GM21723 (cell line): ENCODE data around the gene DDX31.

ENCODE experiments used
- ATAC-seq: cut with Tn5 transposase; IDR thresholded peaks from one replicate; pipeline ENCODE4 v1.9.1; 2021; ENCODE audit warnings: mild to moderate bottlenecking, moderate library complexity; ENCODE audit not compliant: unreplicated experiment

Gene DDX31

DNA sequence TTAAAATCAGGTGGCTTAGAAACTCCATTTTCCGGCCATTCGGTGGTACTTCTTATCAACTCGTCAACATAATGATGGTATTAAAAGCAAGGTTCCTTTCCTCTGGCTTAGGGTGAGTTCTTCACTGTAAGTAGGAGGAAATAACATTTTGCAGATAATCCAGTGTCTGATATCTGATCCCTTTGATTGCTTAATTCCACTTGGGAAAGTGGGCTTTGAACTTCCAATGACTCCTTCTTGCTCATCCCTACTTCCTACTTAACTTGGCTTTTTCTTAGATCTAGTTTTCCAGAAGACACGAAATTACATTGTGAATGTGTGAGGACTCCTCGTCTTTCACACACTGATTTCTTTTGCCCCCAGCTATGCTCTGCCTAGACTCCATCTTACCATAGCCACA lies 31.5 kb downstream of the DDX31 start:
- no peak for ATAC-seq

DNA sequence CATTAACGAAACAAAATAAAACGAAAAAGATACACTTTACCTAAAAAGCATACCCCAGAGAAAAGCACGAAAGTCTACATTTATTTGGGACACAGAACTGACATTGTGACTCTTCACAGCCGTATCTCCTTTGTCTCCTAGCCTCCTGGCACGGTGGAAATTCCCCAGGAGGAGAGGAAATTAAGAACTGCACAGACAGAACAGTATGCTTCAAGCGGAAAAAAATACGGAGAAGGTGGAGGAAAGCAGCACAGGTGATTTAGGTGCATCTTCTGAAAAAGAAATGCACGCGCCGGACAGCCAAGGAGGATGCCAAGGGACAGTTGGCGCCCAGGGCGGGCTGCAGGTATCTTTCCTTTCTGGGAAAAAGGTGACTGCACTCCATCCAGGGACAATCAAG lies 32.0 kb downstream of the DDX31 start:
- ATAC-seq: no peak

DNA sequence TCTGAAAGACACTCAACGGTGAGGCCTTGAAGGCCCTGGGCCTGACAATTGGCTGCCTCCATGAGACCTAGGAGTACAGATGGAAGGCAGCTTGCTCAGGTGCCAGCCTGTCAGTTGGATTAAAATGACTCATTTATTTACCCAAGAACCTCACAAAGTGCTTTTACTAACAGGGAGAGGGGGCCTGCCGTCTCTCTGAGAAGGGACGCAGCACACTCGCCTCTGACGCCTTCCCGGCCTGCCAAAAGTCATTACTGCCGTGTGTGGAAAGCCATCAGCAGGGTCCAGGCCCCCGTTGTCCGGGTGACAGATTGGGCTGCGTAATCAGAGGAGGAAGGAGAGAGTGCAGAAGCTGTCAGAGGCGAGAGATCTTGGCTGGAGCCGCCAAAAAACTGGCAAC lies 32.4 kb downstream of the DDX31 start:
- no peak for ATAC-seq

DNA sequence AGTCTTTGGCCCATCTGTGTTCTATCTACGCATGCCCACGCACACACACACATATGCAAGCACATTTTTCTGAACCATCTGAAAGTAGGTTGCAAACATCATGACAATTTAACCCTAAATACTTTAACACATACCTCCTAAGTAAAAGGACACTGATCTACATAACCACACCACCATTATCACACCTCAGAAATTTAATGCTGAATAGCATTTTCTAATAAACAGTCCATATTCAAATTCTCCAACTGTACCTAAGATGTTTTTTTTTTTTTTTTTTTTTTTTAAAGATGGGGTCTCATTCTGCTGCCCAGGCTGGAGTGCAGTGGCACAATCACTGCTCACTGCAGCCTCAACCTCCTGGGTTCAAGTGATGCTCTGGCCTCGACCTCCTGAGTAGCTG lies 35.5 kb downstream of the DDX31 start:
- no peak for ATAC-seq

DNA sequence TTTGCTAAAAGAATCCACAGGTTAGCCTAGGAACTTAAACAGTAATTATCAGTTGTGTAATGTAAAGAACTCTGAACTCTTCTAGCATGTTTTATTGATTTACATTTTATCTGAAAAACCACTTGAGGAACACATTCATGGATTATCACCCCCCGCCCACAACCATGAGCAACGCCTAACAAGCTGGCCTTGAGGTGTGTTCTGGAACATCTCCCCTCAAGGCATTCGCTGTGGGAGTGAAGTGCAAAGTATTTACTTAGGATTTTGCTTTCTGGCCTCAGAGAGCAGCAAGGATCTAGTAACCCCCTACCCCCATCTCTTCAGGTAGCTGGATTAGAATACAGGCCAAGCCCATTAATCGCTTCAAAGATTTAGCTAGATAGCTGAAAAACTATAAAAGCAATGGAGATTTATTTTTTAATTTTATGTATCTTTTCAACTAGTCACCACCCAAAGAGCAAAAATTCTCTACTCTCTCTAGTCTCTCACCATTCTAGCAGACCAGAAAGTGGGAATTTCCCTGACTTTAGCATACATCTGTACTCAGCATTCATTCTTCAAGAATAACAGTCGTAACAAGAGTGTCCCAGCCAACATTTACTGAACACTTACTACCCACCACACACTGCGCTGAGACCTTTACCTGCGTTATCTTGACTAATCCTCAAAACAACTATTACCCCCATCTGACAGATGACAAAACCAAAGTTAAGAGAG lies 37.2 kb downstream of the DDX31 start:
- no peak for ATAC-seq

DNA sequence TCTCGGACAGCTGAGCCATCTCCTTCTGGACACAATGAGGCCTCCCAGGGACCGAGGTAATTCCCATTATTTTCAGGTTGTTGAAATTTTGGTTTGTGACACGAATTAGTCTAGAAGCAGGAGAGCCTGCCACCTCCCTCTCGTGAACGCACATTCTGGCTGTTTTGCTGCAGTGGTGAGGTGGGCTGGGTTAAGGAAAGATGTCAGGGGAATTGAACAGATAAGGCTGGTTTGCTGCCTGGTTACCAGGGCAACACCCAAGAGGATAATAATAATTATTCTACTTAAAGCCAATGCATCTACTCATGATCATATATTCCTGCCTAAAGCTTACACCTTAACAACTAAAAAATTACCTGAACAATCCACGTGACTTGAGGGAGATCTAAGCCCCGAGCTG lies 38.1 kb downstream of the DDX31 start:
- ATAC-seq: no peak

DNA sequence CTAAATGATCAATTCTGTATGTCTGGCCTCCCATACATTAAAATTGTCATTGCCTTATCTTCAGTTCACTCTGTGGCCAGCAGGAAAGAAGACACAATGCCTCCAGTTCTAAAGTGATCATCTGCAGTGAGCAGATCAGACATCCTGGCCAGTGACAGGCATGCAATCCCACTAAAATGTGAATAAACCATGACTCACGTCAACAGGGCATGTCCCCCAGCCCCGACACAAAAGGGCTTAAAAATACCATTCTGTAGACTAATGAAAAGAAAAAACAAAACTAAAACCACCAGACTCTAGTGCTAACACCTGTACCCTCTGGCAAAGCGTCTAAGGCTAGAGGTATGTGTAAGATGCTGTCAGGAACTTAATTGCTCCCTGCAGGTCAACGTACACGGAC lies 38.5 kb downstream of the DDX31 start:
- ATAC-seq: no peak

DNA sequence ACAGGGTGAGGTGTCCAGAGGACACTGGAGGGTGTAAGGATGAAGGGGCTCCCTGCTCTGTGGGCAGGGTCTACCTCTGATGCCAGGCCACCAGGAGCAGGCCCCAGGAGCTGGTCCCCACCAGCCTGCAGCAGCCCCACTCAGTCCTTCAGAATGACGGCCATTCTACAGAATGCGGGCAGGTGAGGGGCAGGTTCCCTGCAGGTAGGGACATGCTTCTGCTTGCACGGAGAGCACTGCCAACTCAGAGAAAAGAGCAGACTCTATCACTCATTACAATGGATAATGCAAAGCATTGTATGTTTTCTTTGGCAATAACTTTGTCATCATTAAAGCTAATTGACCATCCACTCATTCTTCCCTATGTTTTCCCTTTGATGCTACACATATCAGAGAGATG lies 39.0 kb downstream of the DDX31 start:
- ATAC-seq: no peak

DNA sequence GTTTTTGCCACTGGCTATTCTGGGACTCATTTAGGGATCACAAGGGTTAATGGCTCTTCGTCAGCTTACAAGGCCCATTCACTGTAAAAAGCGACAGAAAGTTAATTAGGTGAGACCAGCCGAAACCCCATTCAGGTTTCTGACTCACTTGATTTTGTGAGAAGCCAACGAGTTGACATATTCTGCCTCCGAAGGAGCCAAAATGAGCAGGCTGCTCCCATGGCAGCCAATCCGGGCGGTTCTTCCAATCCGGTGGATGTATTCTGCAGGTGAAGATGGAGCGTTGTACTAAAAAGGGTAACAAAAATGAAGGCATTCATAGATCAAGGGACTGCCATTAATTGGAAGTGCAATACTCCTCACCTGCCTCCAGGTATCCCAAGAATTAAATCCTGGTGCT lies 39.7 kb downstream of the DDX31 start:
- no peak for ATAC-seq

DNA sequence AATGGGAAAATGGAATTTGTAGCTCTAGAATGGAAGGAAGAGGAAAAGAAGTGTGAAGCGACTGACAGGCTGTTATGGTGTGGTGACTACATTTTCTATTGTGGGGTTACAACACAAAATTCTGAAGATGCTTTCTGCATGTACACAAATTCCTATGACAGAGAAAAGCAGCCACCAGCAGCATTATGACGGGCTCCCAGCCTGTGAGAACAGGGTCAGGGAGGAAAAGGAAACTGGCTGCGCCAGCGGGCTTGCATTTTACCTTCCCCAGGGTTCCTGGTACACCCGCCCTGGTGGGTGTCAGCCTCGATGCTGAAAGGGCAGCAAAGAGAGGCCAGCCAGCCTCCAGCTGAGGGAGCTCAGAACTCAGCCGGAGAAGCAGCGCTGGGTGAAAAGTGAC lies 41.0 kb downstream of the DDX31 start:
- no peak for ATAC-seq

DNA sequence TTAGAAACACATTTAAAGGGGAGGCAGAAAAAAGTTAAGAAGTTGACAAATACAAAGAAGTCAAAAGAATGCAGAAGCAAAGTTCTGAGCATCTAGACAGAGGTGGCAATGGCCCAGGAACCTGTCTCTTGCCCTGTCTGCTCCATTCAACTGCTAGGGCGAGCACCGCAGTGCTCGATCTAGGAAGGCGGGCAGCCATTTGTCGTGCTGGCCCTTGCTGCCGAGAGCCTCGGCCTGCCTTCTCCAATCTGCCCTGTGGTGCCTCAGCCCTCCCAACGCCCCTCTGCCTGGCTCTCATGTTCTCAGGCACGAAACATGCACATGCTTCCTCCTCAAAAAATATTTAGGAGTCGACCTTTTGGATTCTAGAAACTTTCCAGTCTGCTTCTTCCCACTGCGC lies 42.2 kb downstream of the DDX31 start:
- no peak for ATAC-seq

DNA sequence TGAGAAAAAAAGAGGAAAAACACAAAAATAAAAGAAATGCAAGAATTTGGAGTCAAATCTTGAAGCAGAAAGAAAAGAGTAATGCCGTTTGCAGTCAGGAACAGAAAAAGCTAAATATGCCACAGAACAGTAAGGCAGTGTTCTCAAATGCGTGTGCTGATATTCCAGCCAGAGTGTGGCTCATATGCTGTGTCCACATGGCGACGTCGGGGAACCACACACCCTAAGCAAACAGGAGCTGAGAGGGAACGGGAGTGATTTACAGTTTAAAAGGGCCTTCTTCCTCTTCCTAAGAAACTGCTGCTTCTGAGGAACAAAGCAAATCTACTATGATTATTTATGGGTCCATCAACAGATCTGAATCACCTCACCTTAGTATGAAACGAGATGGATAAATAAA lies 42.7 kb downstream of the DDX31 start:
- no peak for ATAC-seq

DNA sequence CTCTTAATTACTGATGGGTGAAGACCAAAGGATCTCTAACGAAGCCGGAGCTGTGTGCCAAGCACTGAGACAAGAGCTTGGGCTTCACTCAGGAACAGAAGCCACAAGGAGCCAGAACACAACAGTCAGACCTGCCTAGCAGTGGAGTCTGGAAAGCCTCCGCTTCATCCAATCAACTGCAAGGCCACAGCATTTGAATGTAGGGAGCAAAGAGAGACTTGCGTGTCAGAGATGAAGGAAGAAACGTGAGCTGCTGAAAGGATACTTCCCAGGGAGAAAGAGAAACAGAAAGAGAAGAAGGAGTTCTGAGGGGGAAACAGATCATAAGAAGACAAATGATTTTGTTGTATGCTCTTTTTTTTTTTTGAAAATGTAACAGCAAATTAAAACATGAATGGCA lies 43.5 kb downstream of the DDX31 start:
- no peak for ATAC-seq

DNA sequence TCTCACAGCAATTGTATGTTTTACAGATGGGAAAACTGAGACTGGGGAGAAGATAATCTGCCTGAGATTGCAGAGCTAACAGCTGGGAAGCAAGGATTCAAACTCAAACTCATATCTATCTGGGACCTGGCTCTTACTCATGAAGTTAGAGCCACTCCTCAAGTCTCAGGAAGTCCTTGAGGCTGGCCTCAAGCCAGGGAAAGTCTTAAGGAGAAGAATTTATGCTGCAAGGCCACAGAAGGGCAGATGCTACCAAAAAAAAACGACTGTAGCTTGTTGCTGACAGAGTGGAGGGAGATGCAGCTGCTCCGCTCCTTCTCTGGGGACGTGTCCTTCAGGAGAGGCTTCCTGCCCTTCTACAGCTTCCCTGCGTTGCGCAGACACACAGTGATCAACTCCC lies 47.6 kb downstream of the DDX31 start:
- ATAC-seq: no peak

DNA sequence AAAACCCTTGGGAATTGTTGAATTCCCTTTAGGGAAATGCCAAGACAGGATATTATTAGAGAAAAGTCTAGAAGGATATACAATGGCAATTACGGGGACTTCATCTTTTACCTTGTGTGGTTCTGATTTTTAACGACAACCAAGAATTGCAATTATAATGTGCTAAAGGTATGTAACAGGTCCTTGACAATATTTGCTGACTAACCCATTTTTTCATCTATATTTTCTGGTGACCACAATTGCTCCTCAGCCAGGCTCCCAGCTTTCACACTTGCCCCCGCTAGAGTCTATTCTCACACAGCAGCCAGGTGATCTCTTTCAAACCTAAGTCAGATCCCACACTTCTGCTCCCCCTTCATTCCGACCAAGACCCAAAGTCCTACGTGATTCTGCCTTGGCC lies 53.1 kb downstream of the DDX31 start:
- ATAC-seq: no peak

DNA sequence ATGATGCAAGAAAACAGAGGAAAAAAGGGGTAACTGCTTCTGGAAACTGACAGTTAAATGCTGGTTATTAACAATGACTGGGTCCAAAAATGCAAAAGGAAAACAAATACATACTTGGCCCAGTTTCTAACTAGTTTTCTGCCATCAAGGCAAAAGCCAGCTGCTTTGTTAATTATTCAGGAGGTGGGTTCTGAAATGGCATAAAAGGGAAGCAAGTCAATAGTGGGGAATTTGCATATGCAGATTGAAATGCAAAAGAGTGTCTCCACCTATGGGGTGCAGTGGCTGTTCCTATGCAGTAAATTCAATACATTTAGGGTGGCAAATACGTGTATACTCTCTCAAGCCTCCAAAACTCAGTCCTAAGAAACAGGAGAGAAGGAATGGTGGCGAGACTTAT lies 54.0 kb downstream of the DDX31 start:
- no peak for ATAC-seq

DNA sequence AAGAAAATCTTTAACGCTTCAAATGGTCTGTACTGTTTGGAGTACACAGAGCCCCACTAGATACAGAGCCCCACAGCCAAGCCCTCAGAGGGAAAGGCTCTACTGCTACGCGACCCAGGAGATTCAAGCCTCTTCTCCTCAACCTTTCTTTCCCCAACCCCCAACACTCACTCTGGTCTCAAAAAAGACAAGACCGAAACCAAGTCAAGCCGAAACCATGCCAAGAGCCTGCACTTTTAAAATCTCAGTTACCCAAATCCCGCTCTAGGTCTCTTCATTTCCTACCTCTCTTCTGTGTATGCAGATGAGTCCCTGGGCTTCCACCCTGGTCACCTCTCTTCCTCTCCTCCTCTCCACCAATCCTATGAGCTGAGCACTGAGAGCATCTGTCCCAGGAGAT lies 55.5 kb downstream of the DDX31 start:
- no peak for ATAC-seq

DNA sequence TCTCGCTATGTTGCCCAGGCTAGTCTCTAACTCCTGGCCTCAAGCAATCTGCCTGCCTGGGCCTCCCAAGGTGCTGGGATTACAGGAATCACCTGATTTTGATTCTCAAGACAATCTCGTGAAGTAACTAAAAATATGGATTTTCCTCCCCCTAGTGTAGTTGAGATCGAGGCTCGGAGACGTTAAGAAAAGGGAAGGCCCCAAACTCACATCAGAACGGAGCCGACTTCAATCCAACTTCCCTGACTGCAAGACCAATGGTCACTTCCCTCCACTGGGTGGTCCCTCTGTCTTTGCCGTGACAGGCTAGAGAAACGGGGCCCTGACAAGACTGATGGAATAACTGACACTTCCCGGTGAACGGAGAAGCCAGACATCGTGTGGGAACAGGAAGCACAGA lies 59.1 kb downstream of the DDX31 start:
- ATAC-seq: no peak

DNA sequence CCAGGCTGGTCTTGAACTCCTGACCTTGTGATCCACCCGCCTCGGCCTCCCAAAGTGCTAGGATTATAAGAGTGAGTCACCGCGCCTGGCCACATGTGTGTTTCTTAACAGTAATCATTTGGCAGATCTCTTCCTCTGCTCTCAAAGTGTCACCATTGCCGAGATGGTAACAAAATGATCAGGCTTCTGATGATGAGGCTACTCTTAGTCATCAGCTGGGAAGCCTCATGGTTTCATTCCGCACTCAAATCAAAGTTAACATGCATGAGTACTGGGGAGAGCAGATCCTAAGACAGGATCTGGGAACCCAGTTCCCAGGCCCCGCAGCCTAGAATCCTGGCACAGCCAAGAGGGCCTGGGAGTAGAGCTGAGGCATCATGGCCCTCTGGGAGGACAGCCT lies 60.0 kb downstream of the DDX31 start:
- no peak for ATAC-seq

DNA sequence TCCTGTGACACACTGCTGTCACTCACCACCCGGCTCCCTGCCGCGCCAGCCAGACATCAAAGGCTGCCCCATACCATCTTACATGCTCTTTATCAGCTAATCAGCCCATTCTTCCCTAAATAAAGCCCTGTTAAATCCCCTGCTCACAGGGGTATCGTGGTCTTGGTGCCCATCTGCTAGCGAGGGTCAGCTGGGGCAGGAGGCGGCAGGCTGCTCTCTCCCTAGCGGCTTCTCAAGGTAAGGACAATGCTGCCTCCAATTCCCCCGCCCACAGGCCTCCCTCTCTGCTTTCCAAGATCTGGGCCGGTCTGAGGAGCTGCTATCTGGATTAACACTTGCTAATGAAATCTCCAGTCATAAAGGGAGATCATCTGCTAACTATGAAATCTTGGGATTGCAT lies 60.6 kb downstream of the DDX31 start:
- no peak for ATAC-seq

DNA sequence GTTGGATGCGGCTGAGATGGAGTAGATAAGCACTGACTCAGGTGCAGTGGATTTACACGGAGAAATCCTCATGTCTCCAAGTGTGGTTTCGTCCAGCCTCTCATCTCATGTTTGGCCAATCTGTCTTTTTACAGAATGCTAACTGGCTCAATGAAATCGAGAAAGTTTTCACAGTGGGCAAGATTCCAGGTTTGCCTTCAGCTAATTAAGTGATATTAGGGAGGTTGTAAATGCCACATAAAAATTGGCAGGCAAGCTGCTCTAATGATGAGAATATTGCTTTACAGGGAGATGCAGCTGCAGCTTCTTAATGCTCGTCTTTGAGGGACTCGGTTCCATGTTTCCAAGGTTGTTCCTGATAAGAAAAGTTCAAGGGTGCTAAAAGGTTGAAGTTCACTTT lies 63.7 kb downstream of the DDX31 start:
- no peak for ATAC-seq

DNA sequence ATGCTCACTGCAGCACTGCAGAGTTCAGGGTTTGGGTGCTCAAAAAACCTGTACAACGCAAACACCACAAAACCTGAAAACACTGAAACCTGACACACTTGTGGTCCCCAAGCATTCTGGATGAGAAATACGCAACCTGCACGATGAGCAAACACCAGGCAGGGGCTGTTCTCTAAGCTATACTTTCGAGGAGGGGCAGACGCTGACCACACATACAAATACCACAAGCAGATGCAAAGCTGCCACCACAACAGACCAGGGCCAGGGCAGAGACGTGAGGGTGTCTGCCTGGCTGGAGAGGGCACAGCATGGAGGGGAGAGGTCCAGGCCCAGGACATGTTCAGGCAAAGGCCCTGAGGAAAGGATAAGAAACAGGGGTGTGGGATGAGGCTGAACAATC lies 64.4 kb downstream of the DDX31 start:
- no peak for ATAC-seq

DNA sequence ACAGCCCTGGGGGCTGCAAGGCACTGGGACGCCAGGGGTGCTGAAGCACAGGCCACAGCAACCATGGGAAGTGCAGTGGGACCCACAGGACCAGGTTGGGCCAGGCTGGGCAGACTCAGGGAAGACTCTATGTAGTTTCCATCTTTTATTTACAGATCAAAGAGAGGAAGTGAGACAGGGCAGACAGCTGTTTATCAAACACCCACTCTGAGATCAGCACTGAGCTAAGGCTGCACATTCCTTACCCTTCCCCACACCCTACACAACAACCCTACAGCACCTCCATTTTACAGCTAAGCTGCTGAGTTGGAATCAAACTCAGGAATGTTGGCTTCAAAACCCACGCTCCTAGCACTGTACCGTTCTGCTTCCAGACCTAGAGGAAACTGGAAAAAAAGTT lies 67.6 kb downstream of the DDX31 start:
- ATAC-seq: no peak
